Activated CD8-positive, alpha-beta memory T cell treated with anti-CD3 and anti-CD28 coated beads for 1 hour (primary cell): Measurements from ENCODE around the gene AMPD1.

ENCODE experiments used
- DNase-seq, 2 donors: peaks; one replicate each; pipeline ENCODE4 v3.0.0-alpha.2; 2020; ENCODE audit warnings: low read depth in 1 of 2; ENCODE audit errors: extremely low read depth in 1 of 2

The AMPD1 gene

GRCh38 chr1:114641377-114641776 lies 54.0 kb downstream of the AMPD1 start:
- DNase-seq: no peak

- no peak for DNase-seq
Measured at GRCh38 chr1:114638910-114639309, 56.4 kb downstream of the AMPD1 start.

GRCh38 chr1:114632427-114632826 lies 62.9 kb downstream of the AMPD1 start:
- no peak for DNase-seq

GRCh38 chr1:114627107-114627506 lies 68.2 kb downstream of the AMPD1 start:
- DNase-seq: no peak

- DNase-seq: no peak
Measured at GRCh38 chr1:114623364-114623763, 72.0 kb downstream of the AMPD1 start.
